IMR-90 (cell line): ENCODE data around the gene P4HA1. TPM values are rescaled to one million over a fixed set of nuclear protein-coding genes. Genes with fewer than 3 reads are reported as not detected.

Experiments
- ATAC-seq: fragments of 200-7000 bp; cut with Tn5 transposase; 2 replicates; pipeline ENCODE4 v1.9.1; 2020; ENCODE audit warnings: low read depth, mild to moderate bottlenecking, moderate library complexity
- BruUV-seq: library from RNA; stranded (reverse); fragments of 400-500 nt; replicated peaks from 2 replicates; lab custom pipeline; 2021; lab: Mats Ljungman, UMichigan
- CTCF ChIA-PET: fragments of 300-600 bp; formaldehyde crosslinking; extraction: SDS; loops from one replicate; lab custom pipeline; 2021; ENCODE audit warnings: antibody characterized with exemption; lab: Yijun Ruan, JAX
- POLR2A ChIA-PET: fragments of 300-600 bp; sonication (Branson Sonifier 250); formaldehyde crosslinking; loops from one replicate; lab custom pipeline; 2022; ENCODE audit warnings: antibody characterized with exemption; ENCODE audit not compliant: unreplicated experiment; lab: Charles Lee
- DNase-seq: peaks from one replicate; pipeline ENCODE4 v3.0.0; 2013
- H2AFZ ChIP-seq: replicated peaks from 2 replicates; pipeline ENCODE3; 2013; ENCODE audit warnings: low read length, mild to moderate bottlenecking; ENCODE audit not compliant: poor library complexity
- H2AK5ac ChIP-seq: 2 replicates; pipeline ENCODE4 v1.6.1; 2013; ENCODE audit warnings: low read depth, low read length, inconsistent platforms
- H2AK9ac ChIP-seq: replicated peaks from 2 replicates; pipeline ENCODE3; 2013; ENCODE audit warnings: mild to moderate bottlenecking, low read depth, low read length, moderate library complexity; ENCODE audit not compliant: poor library complexity
- H2BK120ac ChIP-seq: 2 replicates; pipeline ENCODE4 v1.6.1; 2013; ENCODE audit warnings: low read depth, low read length, inconsistent platforms
- H2BK15ac ChIP-seq: 3 replicates; pipeline ENCODE4 v1.6.1; 2013; ENCODE audit warnings: low read depth, low read length, inconsistent platforms
- H2BK20ac ChIP-seq: 2 replicates; pipeline ENCODE4 v1.6.1; 2013; ENCODE audit warnings: low read depth, mild to moderate bottlenecking, inconsistent platforms, low read length, moderate library complexity
- H2BK5ac ChIP-seq: 2 replicates; pipeline ENCODE4 v1.6.1; 2013; ENCODE audit warnings: mild to moderate bottlenecking, low read depth, low read length, inconsistent platforms; ENCODE audit not compliant: poor library complexity, severe bottlenecking
- H3K14ac ChIP-seq: replicated peaks from 2 replicates; pipeline ENCODE4 v1.6.1; 2013; ENCODE audit warnings: low read depth, low read length, inconsistent platforms
- H3K18ac ChIP-seq: 2 replicates; pipeline ENCODE4 v1.6.1; 2013; ENCODE audit warnings: low read depth, low read length, control low read depth
- H3K23ac ChIP-seq: 2 replicates; pipeline ENCODE4 v1.6.1; 2013; ENCODE audit warnings: low read depth, low read length, inconsistent platforms
- H3K27ac ChIP-seq: 2 replicates; pipeline ENCODE4 v1.5.1; 2013; ENCODE audit warnings: mild to moderate bottlenecking, control low read depth, low read length; ENCODE audit not compliant: insufficient read depth
- H3K27me3 ChIP-seq: 2 replicates; pipeline ENCODE4 v1.6.1; 2013; ENCODE audit warnings: low read length; ENCODE audit not compliant: control insufficient read depth, insufficient read depth
- H3K36me3 ChIP-seq: 2 replicates; pipeline ENCODE4 v1.6.1; 2013; ENCODE audit warnings: low read length, mixed read lengths; ENCODE audit not compliant: control insufficient read depth, insufficient read depth
- H3K4ac ChIP-seq: 2 replicates; pipeline ENCODE4 v1.6.1; 2013; ENCODE audit warnings: low read depth, low read length, inconsistent platforms
- H3K4me1 ChIP-seq: 2 replicates; pipeline ENCODE4 v1.6.1; 2013; ENCODE audit warnings: low read length, mixed read lengths; ENCODE audit not compliant: control insufficient read depth, insufficient read depth
- H3K4me2 ChIP-seq: 2 replicates; pipeline ENCODE4 v1.6.1; 2013; ENCODE audit warnings: low read depth, mild to moderate bottlenecking, control low read depth, low read length, moderate library complexity
- H3K4me3 ChIP-seq: 2 replicates; pipeline ENCODE4 v1.5.1; 2013; ENCODE audit warnings: low read depth, mild to moderate bottlenecking, control low read depth, low read length, moderate library complexity; ENCODE audit not compliant: insufficient read depth
- H3K56ac ChIP-seq: 2 replicates; pipeline ENCODE4 v1.6.1; 2013; ENCODE audit warnings: low read length, inconsistent platforms; ENCODE audit not compliant: insufficient read depth; ENCODE audit errors: extremely low read depth
- H3K79me1 ChIP-seq, 2 experiments: 2 replicates each; pipeline ENCODE4 v1.6.1; 2013; ENCODE audit warnings: low read length in 2 of 2, inconsistent platforms in 1 of 2, low read depth in 1 of 2
- H3K9ac ChIP-seq: 2 replicates; pipeline ENCODE4 v1.6.1; 2013; ENCODE audit warnings: low read depth, low read length, control low read depth
- H3K9me1 ChIP-seq: 2 replicates; pipeline ENCODE4 v1.6.1; 2013; ENCODE audit warnings: low read length, inconsistent platforms; ENCODE audit not compliant: insufficient read depth
- H3K9me3 ChIP-seq: 2 replicates; pipeline ENCODE4 v1.6.1; 2013; ENCODE audit warnings: low read length; ENCODE audit not compliant: control insufficient read depth, insufficient read depth
- H4K20me1 ChIP-seq: 2 replicates; pipeline ENCODE4 v1.6.1; 2013; ENCODE audit warnings: low read length, inconsistent platforms; ENCODE audit not compliant: insufficient read depth
- H4K5ac ChIP-seq: 2 replicates; pipeline ENCODE4 v1.6.1; 2013; ENCODE audit warnings: mild to moderate bottlenecking, low read depth, low read length, control low read depth
- H4K8ac ChIP-seq, 2 experiments: 2 replicates each; pipeline ENCODE4 v1.6.1; 2013; ENCODE audit warnings: low read depth in 2 of 2, low read length in 2 of 2, control low read depth in 1 of 2, inconsistent platforms in 1 of 2
- H4K91ac ChIP-seq: 2 replicates; pipeline ENCODE4 v1.6.1; 2013; ENCODE audit warnings: low read depth, low read length, inconsistent platforms; ENCODE audit not compliant: insufficient read depth
- CEBPB ChIP-seq: IDR thresholded peaks from 2 replicates; pipeline ENCODE4 v1.6.1; 2012; ENCODE audit warnings: low read depth, low read length, improper control_type of control experiment
- CHD1 ChIP-seq: IDR thresholded peaks from 2 replicates; pipeline ENCODE4 v1.6.1; 2012; ENCODE audit warnings: low read depth, low read length, improper control_type of control experiment
- FOS ChIP-seq: fragments of 150-350 bp; IDR thresholded peaks from 2 replicates; pipeline ENCODE4 v1.6.1; 2016; ENCODE audit warnings: low read depth, low read length
- MXI1 ChIP-seq: IDR thresholded peaks from 2 replicates; pipeline ENCODE4 v1.6.1; 2012; ENCODE audit warnings: low read depth, mild to moderate bottlenecking, low read length, moderate library complexity, borderline replicate concordance
- RAD21 ChIP-seq: IDR thresholded peaks from 2 replicates; pipeline ENCODE4 v1.6.1; 2012; ENCODE audit warnings: low read length, improper control_type of control experiment
- RCOR1 ChIP-seq: IDR thresholded peaks from 2 replicates; pipeline ENCODE4 v1.6.1; 2012; ENCODE audit warnings: mild to moderate bottlenecking, low read length, improper control_type of control experiment; ENCODE audit not compliant: insufficient replicate concordance
- RFX5 ChIP-seq: IDR thresholded peaks from 2 replicates; pipeline ENCODE4 v1.8.0; 2012; ENCODE audit warnings: low read depth, mild to moderate bottlenecking, low read length, moderate library complexity
- SMC3 ChIP-seq: fragments of 150-350 bp; IDR thresholded peaks from 2 replicates; pipeline ENCODE4 v1.6.1; 2016; ENCODE audit warnings: low read depth, mild to moderate bottlenecking, antibody characterized with exemption, low read length, moderate library complexity
- USF2 ChIP-seq: fragments of 150-350 bp; IDR thresholded peaks from 2 replicates; pipeline ENCODE4 v1.6.1; 2017; ENCODE audit warnings: mild to moderate bottlenecking, antibody characterized with exemption, low read length, low read depth
- WGBS, 2 experiments: methylation state at CpG; one replicate each; pipeline versions ENCODE4 v1.1.5 to v1.1.7; 2013; ENCODE audit warnings: missing lambda C conversion rate in 2 of 2; ENCODE audit not compliant: insufficient read length in 1 of 2; ENCODE audit errors: extremely low coverage in 2 of 2; 5-methylcytosine and 5-hydroxymethylcytosine counted together
- dilution Hi-C: fragments of 300-500 bp; cut with HindIII; formaldehyde crosslinking; loops from one replicate; pipeline ENCODE4 v1.14.3; 2018; ENCODE audit warnings: low sequenced_read_pairs; ENCODE audit not compliant: unreplicated experiment
- in situ Hi-C: fragments of 300-500 bp; cut with MboI; formaldehyde crosslinking; loops from 3 replicates; pipeline ENCODE4 v1.14.3; 2019; ENCODE audit warnings: low sequenced_read_pairs, inconsistent platforms, mixed read lengths
- intact Hi-C: fragments of 100-400 bp; cut with micrococcal nuclease; formaldehyde crosslinking; loops from 2 replicates; pipeline ENCODE4 v1.10.0; 2022
- polyA plus RNA-seq, 3 experiments: library from polyadenylated mRNA; depleted of rRNA; stranded (reverse); fragments of >200 nt; gene quantifications; 2 replicates each; pipeline ENCODE4 v1.2.3, GENCODE V29; 2012; ENCODE audit warnings: low replicate concordance in 1 of 3
- total RNA-seq: library from RNA; depleted of rRNA; stranded (reverse); fragments of >200 nt; gene quantifications from 2 replicates; pipeline ENCODE4 v1.2.3, GENCODE V29; 2012

P4HA1 gene
- total and polyA plus RNA-seq, 2 of the 4 experiments (the other 2 are of a cell fraction) = 178 to 241 TPM

GRCh38 chr10:73058057-73058591 is 38.5 kb downstream of the P4HA1 start:
- no peak for TF ChIP-seq SMC3
- no peak for TF ChIP-seq RFX5
- no peak for TF ChIP-seq FOS
- TF ChIP-seq CEBPB = no peak
- no peak for TF ChIP-seq CHD1
- TF ChIP-seq USF2 = no peak
- no peak for TF ChIP-seq MXI1
- TF ChIP-seq RAD21 = no peak
- TF ChIP-seq RCOR1 = no peak
- H3K27me3 ChIP-seq = no peaks in the 10 kb centered on the region
- in situ Hi-C loops (no loop called here), dilution Hi-C loops (no loop called here), intact Hi-C loops (no loop called here)
- POLR2A ChIA-PET = no interaction called here
- H4K5ac ChIP-seq = peak overlapping the region; percentile 45; the same call in 1 of the 2 replicates
- no peak overlapping the region for H3K18ac ChIP-seq
- no peak overlapping the region for H2BK120ac ChIP-seq
- H3K9me3 ChIP-seq = no peaks in the 10 kb centered on the region
- no peaks in the 10 kb centered on the region; the same call in none of the 2 replicates for H3K9me1 ChIP-seq
- H3K4ac ChIP-seq = no peak overlapping the region
- H3K4me2 ChIP-seq = no peak overlapping the region
- peaks cover 34% of the 10 kb centered on the region for H3K36me3 ChIP-seq
- 95% methylated on average over 2 of the region's 6 CpGs; no CpG with 5 or more reads in 1 of the 2 experiments for WGBS, 2 experiments
- no peaks in the 10 kb centered on the region for H3K4me1 ChIP-seq
- H3K4me3 ChIP-seq = no peak overlapping the region
- no peak overlapping the region for H3K27ac ChIP-seq
- H3K14ac ChIP-seq = no peak overlapping the region
- peaks cover 26 to 41% of the 10 kb centered on the region in 2 experiments for H3K79me1 ChIP-seq
- no peak for ATAC-seq
- no peak overlapping the region for H4K8ac ChIP-seq
- no peak overlapping the region for H3K9ac ChIP-seq
- no peak overlapping the region for H3K56ac ChIP-seq
- no TSS peak for BruUV-seq
- CTCF ChIA-PET = no interaction called here
- no peak overlapping the region for H3K23ac ChIP-seq
- no peak overlapping the region for H2AK5ac ChIP-seq
- no peak overlapping the region for H2AK9ac ChIP-seq
- no peak overlapping the region for H2BK15ac ChIP-seq
- H4K20me1 ChIP-seq = peaks cover 12% of the 10 kb centered on the region; the same call in 1 of the 2 replicates
- no peak for DNase-seq
- no peak overlapping the region for H4K91ac ChIP-seq
- H2BK20ac ChIP-seq = no peak overlapping the region
- no peak overlapping the region for H2AFZ ChIP-seq
- no peak overlapping the region for H2BK5ac ChIP-seq
